Liver (tissue), 9 donors: ENCODE results near the gene ASIC2. TPM values are rescaled to one million over a fixed set of nuclear protein-coding genes. Genes with fewer than 3 reads are reported as not detected.

Source experiments
- DNase-seq: peaks from one replicate; pipeline ENCODE4 v3.0.0-alpha.2; 2017; ENCODE audit warnings: low spot score
- H3K27ac ChIP-seq, 2 donors: one replicate each; pipeline ENCODE4 v1.7.0; 2013; ENCODE audit warnings: inconsistent platforms in 2 of 2, low read length in 2 of 2, control low read depth in 1 of 2, low read depth in 1 of 2, mild to moderate bottlenecking in 1 of 2
- H3K27me3 ChIP-seq, 4 donors: one replicate each; pipeline versions ENCODE4 v1.6.1 to v1.7.0; 2013; ENCODE audit warnings: low read length in 3 of 4, inconsistent platforms in 1 of 4, mild to moderate bottlenecking in 1 of 4, moderate library complexity in 1 of 4; ENCODE audit not compliant: control insufficient read depth in 4 of 4, insufficient read depth in 4 of 4
- H3K36me3 ChIP-seq, 4 donors: one replicate each; pipeline versions ENCODE4 v1.6.1 to v1.7.0; 2013; ENCODE audit warnings: low read length in 3 of 4, mild to moderate bottlenecking in 3 of 4, low read depth in 1 of 4, moderate library complexity in 1 of 4; ENCODE audit not compliant: control insufficient read depth in 4 of 4, insufficient read depth in 3 of 4
- H3K4me1 ChIP-seq, 4 donors: one replicate each; pipeline versions ENCODE4 v1.6.1 to v1.7.0; 2013; ENCODE audit warnings: low read length in 3 of 4, mild to moderate bottlenecking in 3 of 4, moderate library complexity in 1 of 4; ENCODE audit not compliant: control insufficient read depth in 4 of 4, insufficient read depth in 4 of 4
- H3K4me3 ChIP-seq, 3 donors: one replicate each; pipeline versions ENCODE4 v1.6.1 to v1.7.0; 2013; ENCODE audit warnings: low read length in 3 of 3, control low read depth in 1 of 3, low read depth in 1 of 3, mild to moderate bottlenecking in 1 of 3
- H3K9ac ChIP-seq, 2 donors: one replicate each; pipeline ENCODE4 v1.7.0; 2013; ENCODE audit warnings: low read length in 2 of 2, mild to moderate bottlenecking in 2 of 2, moderate library complexity in 2 of 2, control low read depth in 1 of 2, low read depth in 1 of 2
- H3K9me3 ChIP-seq, 4 donors: one replicate each; pipeline versions ENCODE4 v1.6.1 to v1.7.0; 2013; ENCODE audit warnings: low read length in 3 of 4; ENCODE audit not compliant: control insufficient read depth in 4 of 4
- EGR1 ChIP-seq, 2 donors: IDR thresholded peaks; 2 replicates each; pipeline ENCODE4 v1.6.1; 2016 to 2018; ENCODE audit warnings: antibody characterized with exemption in 2 of 2, low read depth in 2 of 2
- FOXA1 ChIP-seq: IDR thresholded peaks from 2 replicates; pipeline ENCODE4 v1.6.1; 2016; ENCODE audit warnings: antibody characterized with exemption
- GABPA ChIP-seq, 2 donors: IDR thresholded peaks in 1 of 2; conservative IDR thresholded peaks in 1 of 2; 2 replicates each; pipeline ENCODE4 v1.6.1; 2016; ENCODE audit warnings: antibody characterized with exemption in 2 of 2, mild to moderate bottlenecking in 1 of 2, moderate library complexity in 1 of 2
- HNF4A ChIP-seq, 2 donors: conservative IDR thresholded peaks; 2 replicates each; pipeline ENCODE4 v1.6.1; 2016; ENCODE audit warnings: antibody characterized with exemption in 2 of 2, mild to moderate bottlenecking in 2 of 2
- JUND ChIP-seq, 2 donors: IDR thresholded peaks; 2 replicates each; pipeline ENCODE4 v1.6.1; 2016; ENCODE audit warnings: antibody characterized with exemption in 2 of 2
- NR2F2 ChIP-seq: IDR thresholded peaks from 2 replicates; pipeline ENCODE4 v1.6.1; 2016; ENCODE audit warnings: antibody characterized with exemption
- RAD21 ChIP-seq, 2 donors: IDR thresholded peaks; 2 replicates each; pipeline ENCODE4 v1.6.1; 2016; ENCODE audit warnings: antibody characterized with exemption in 2 of 2, mild to moderate bottlenecking in 2 of 2
- RXRA ChIP-seq, 2 donors: IDR thresholded peaks; 2 replicates each; pipeline ENCODE4 v1.6.1; 2017 to 2018; ENCODE audit warnings: antibody characterized with exemption in 2 of 2, mild to moderate bottlenecking in 1 of 2
- YY1 ChIP-seq: IDR thresholded peaks from 2 replicates; pipeline ENCODE4 v1.6.1; 2016; ENCODE audit warnings: antibody characterized with exemption, mild to moderate bottlenecking
- WGBS: extraction: QIAGEN DNeasy Blood & Tissue Kit; methylation state at CpG from one replicate; pipeline ENCODE4 v1.1.7; 2013; 5-methylcytosine and 5-hydroxymethylcytosine counted together
- polyA plus RNA-seq, 2 donors: library from polyadenylated mRNA; stranded (reverse) in 1 of 2; unstranded in 1 of 2; fragments of 200-250 nt in 1 of 2; fragments of >200 nt in 1 of 2; fragmentation: Nextera tagmentation in 1 of 2; extraction: Ambion mirVana in 1 of 2; gene quantifications; one replicate each; pipeline versions ENCODE4 v1.2.1 to v1.2.3, GENCODE V29; 2013 to 2015
- total RNA-seq, 2 donors: library from RNA; depleted of rRNA; stranded (reverse); fragments of >200 nt; gene quantifications; one replicate each; pipeline ENCODE4 v1.2.3, GENCODE V29; 2014
- TF ChIP-seq, protein P1 (sequence below): IDR thresholded peaks from 2 replicates; pipeline ENCODE4 v1.6.1; 2016; ENCODE audit warnings: antibody characterized with exemption
- TF ChIP-seq, protein P2 (sequence below): fragments of 150-350 bp; IDR thresholded peaks from 2 replicates; pipeline ENCODE4 v1.5.1; 2017; ENCODE audit warnings: improper control_type of control experiment, low read depth, low read length; ENCODE audit not compliant: missing input control
- TF ChIP-seq, protein P3 (sequence below): IDR thresholded peaks from 2 replicates; pipeline ENCODE4 v1.6.1; 2016; ENCODE audit warnings: antibody characterized with exemption, mild to moderate bottlenecking
- donor health status: healthy.
- donor health status: healthy.
- donor health status: healthy.
- donor health status: healthy.
- donor health status: healthy.

The ASIC2 gene
- total and polyA plus RNA-seq, 4 donors, result under 0.01 TPM; not detected in 3

DNA sequence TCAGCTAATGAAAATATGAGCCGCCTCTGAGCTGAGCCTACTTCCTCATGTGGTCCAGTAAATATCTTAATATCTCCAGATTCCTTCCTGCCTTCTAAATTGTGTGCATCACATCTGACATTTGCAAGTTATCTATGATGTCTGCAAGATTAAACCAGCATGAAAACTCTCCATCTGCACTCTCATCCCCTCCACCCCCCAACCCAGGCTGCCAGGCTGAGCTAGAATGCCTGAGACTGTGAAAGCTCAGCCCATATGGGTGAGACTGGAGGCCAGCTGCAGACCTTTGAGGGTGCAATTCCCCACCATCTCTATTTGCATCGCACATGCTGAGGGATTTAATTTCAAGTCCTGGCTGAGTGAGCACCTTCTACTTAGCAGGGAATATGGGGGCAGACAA lies 82.8 kb downstream of the ASIC2 start:
- TF ChIP-seq, protein P1, sequence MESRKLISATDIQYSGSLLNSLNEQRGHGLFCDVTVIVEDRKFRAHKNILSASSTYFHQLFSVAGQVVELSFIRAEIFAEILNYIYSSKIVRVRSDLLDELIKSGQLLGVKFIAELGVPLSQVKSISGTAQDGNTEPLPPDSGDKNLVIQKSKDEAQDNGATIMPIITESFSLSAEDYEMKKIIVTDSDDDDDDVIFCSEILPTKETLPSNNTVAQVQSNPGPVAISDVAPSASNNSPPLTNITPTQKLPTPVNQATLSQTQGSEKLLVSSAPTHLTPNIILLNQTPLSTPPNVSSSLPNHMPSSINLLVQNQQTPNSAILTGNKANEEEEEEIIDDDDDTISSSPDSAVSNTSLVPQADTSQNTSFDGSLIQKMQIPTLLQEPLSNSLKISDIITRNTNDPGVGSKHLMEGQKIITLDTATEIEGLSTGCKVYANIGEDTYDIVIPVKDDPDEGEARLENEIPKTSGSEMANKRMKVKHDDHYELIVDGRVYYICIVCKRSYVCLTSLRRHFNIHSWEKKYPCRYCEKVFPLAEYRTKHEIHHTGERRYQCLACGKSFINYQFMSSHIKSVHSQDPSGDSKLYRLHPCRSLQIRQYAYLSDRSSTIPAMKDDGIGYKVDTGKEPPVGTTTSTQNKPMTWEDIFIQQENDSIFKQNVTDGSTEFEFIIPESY, result no peak
- TF ChIP-seq, protein P2, sequence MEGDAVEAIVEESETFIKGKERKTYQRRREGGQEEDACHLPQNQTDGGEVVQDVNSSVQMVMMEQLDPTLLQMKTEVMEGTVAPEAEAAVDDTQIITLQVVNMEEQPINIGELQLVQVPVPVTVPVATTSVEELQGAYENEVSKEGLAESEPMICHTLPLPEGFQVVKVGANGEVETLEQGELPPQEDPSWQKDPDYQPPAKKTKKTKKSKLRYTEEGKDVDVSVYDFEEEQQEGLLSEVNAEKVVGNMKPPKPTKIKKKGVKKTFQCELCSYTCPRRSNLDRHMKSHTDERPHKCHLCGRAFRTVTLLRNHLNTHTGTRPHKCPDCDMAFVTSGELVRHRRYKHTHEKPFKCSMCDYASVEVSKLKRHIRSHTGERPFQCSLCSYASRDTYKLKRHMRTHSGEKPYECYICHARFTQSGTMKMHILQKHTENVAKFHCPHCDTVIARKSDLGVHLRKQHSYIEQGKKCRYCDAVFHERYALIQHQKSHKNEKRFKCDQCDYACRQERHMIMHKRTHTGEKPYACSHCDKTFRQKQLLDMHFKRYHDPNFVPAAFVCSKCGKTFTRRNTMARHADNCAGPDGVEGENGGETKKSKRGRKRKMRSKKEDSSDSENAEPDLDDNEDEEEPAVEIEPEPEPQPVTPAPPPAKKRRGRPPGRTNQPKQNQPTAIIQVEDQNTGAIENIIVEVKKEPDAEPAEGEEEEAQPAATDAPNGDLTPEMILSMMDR, result no peak
- TF ChIP-seq GABPA (IDR thresholded peaks at IDR 0.05 in 1 of 2, conservative IDR thresholded peaks at IDR 0.05 in 1 of 2) (no peak), RAD21 (IDR thresholded peaks at IDR 0.05) (no peak), EGR1 (IDR thresholded peaks at IDR 0.05; ENCODE audit: low read depth in 2 of 2) (no peak), RXRA (IDR thresholded peaks at IDR 0.05) (no peak), HNF4A (conservative IDR thresholded peaks at IDR 0.05) (no peak)
- H3K36me3 ChIP-seq, result no peaks in the 10 kb centered on the region
- no peak overlapping the region for H3K27ac ChIP-seq
- no peak overlapping the region for H3K9ac ChIP-seq
- 75% methylated on average over 2 of the region's 2 CpGs for WGBS
- DNase-seq, result no peak
- H3K27me3 ChIP-seq, result peaks cover 0 to 6% (median 0%) of the 10 kb centered on the region in 4 donors
- no peak overlapping the region for H3K4me3 ChIP-seq
- H3K9me3 ChIP-seq, result peaks cover 0 to 4% (median 0%) of the 10 kb centered on the region in 4 donors
- H3K4me1 ChIP-seq, result no peaks in the 10 kb centered on the region

DNA sequence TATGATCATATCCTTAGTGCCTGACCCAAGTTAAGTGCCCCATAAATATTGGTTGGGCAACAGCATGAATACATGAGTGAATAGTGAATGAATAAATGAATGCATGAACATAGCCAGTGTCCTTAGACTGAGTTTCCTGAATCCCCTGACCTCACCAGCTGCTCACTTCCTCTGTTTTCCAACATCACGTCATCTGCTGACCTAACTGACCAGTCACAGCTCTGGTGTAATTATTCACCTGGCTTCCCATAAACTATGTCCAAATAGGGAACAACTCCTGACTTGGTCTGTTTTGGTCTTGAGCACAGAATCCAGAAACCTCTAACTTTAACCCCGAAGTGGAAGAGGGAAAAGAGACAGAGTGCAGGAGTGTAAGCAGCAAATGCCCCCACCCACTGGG lies 83.4 kb downstream of the ASIC2 start:
- Histone ChIP-seq H3K27ac (no peak overlapping the region), H3K27me3 (peaks cover 0 to 6% (median 0%) of the 10 kb centered on the region in 4 donors), H3K4me3 (no peak overlapping the region), H3K4me1 (no peaks in the 10 kb centered on the region), H3K9me3 (peaks cover 0 to 4% (median 0%) of the 10 kb centered on the region in 4 donors), H3K9ac (no peak overlapping the region), H3K36me3 (no peaks in the 10 kb centered on the region)
- no peak for TF ChIP-seq JUND (IDR thresholded peaks at IDR 0.05)
- TF ChIP-seq FOXA1, result no peak
- TF ChIP-seq, protein P3, sequence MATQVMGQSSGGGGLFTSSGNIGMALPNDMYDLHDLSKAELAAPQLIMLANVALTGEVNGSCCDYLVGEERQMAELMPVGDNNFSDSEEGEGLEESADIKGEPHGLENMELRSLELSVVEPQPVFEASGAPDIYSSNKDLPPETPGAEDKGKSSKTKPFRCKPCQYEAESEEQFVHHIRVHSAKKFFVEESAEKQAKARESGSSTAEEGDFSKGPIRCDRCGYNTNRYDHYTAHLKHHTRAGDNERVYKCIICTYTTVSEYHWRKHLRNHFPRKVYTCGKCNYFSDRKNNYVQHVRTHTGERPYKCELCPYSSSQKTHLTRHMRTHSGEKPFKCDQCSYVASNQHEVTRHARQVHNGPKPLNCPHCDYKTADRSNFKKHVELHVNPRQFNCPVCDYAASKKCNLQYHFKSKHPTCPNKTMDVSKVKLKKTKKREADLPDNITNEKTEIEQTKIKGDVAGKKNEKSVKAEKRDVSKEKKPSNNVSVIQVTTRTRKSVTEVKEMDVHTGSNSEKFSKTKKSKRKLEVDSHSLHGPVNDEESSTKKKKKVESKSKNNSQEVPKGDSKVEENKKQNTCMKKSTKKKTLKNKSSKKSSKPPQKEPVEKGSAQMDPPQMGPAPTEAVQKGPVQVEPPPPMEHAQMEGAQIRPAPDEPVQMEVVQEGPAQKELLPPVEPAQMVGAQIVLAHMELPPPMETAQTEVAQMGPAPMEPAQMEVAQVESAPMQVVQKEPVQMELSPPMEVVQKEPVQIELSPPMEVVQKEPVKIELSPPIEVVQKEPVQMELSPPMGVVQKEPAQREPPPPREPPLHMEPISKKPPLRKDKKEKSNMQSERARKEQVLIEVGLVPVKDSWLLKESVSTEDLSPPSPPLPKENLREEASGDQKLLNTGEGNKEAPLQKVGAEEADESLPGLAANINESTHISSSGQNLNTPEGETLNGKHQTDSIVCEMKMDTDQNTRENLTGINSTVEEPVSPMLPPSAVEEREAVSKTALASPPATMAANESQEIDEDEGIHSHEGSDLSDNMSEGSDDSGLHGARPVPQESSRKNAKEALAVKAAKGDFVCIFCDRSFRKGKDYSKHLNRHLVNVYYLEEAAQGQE, result no peak
- no peak for TF ChIP-seq EGR1 (IDR thresholded peaks at IDR 0.05; ENCODE audit: low read depth in 2 of 2)
- TF ChIP-seq NR2F2, result no peak
- TF ChIP-seq, protein P1, result no peak
- TF ChIP-seq RAD21 (IDR thresholded peaks at IDR 0.05), result no peak
- TF ChIP-seq YY1, result no peak
- TF ChIP-seq HNF4A (conservative IDR thresholded peaks at IDR 0.05), result no peak
- no peak for DNase-seq
- WGBS, result 13% methylated on average over 2 of the region's 2 CpGs
